H1 (cell line): ENCODE results near the gene KCTD21. TPM values are rescaled to one million over a fixed set of nuclear protein-coding genes. Genes with fewer than 3 reads are reported as not detected.

Source experiments
- CEBPB ChIP-seq: IDR thresholded peaks from 2 replicates; pipeline ENCODE4 v1.6.1; 2012; ENCODE audit warnings: low read depth, low read length
- JUN ChIP-seq: IDR thresholded peaks from 2 replicates; pipeline ENCODE4 v1.6.1; 2011; ENCODE audit warnings: low read depth, mild to moderate bottlenecking, improper control_type of control experiment, low read length
- polyA plus RNA-seq, 7 experiments: library from polyadenylated mRNA; depleted of rRNA in 3 of 7; stranded (reverse) in 5 of 7; unstranded in 2 of 7; fragments of >200 nt in 5 of 7; fragments of 200-250 nt in 2 of 7; gene quantifications; 1 replicate in 5 of 7; 2 replicates in 1 of 7; 4 replicates in 1 of 7; pipeline versions ENCODE4 v1.2.1 to v1.2.3, GENCODE V29; 2011 to 2013; ENCODE audit warnings: missing spikeins in 2 of 7, mixed read lengths in 2 of 7
- total RNA-seq: library from RNA; stranded (reverse); fragmentation: NEBNext Ultra II Directional; extraction: Animal tissue kit (Norgen Biotek cat#: 25700); gene quantifications from 2 replicates; pipeline ENCODE4 v1.2.1, GENCODE V29; 2021

Gene KCTD21
- total and polyA plus RNA-seq, 2 of the 8 experiments (the other 6 are each of a cell fraction or from before 2014, with no cell fraction given): 3.2 to 4.1 TPM

DNA sequence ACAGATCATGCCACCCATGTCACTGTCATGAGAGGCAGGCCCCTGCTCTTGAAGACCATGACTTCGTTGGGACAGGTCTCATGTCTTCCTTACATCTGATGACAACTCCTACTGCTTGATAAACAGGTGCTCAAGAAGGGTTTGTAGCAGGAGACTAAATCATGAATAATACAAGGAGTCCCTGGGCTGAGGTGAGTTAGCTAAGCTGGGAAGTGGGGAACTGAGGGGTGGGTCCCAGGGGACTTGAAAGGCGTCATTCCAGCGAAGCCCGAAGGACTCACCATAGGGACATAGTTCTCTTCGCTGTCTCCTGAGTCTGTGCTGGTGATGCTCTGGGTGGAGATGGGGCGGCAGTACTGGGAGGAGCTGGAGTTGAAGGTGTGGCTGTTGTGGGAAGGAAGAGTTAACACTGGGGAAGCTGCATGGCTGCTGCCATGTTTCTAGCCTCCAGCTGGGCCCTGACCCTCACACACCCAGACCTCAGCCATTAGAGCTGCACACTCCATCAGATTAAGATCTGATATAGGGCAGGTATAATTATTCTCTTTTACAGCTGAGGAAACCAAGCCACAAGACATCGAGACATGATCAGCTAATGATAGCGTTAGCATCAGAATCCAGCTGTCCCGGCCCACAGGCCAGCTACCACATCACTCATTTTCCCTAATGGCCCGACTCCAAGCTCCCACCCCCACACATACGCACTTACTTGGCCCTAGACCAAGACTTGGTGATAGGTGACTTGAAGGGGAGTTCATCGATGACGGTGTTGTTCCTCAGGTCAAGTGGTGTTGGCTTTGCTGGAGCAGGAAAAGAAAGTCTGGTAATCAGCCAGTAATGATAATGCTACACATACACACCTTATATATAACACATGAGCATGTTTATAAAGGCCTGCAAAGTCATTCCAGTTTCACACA is 33.2 kb upstream of the KCTD21 start (continued):
- TF ChIP-seq CEBPB: no peak
- no peak for TF ChIP-seq JUN
